H9 (cell line): Measurements from ENCODE around the gene ANKRD11. TPM values are rescaled to one million over a fixed set of nuclear protein-coding genes. Genes with fewer than 3 reads are reported as not detected.

Experiments
- DNase-seq: peaks from one replicate; pipeline ENCODE4 v3.0.0-alpha.2; 2017
- H2AFZ ChIP-seq: one replicate; pipeline ENCODE4 v1.6.1; 2013; ENCODE audit warnings: mild to moderate bottlenecking, low read length, control low read depth, moderate library complexity
- H2AK5ac ChIP-seq: 2 replicates; pipeline ENCODE4 v1.6.1; 2013; ENCODE audit warnings: low read length, control low read depth, mixed read lengths; ENCODE audit not compliant: insufficient read length
- H2BK120ac ChIP-seq: one replicate; pipeline ENCODE4 v1.6.1; 2013; ENCODE audit warnings: low read depth, mild to moderate bottlenecking, low read length, control low read depth, inconsistent platforms; ENCODE audit not compliant: poor library complexity, severe bottlenecking
- H2BK12ac ChIP-seq: 2 replicates; pipeline ENCODE4 v1.6.1; 2013; ENCODE audit warnings: low read length, control low read depth, mixed read lengths, low read depth; ENCODE audit not compliant: insufficient read length
- H2BK15ac ChIP-seq: 2 replicates; pipeline ENCODE4 v1.6.1; 2013; ENCODE audit warnings: low read depth, low read length, control low read depth
- H2BK20ac ChIP-seq: one replicate; pipeline ENCODE4 v1.6.1; 2013; ENCODE audit warnings: low read depth, mild to moderate bottlenecking, low read length, control low read depth, inconsistent platforms; ENCODE audit not compliant: poor library complexity, severe bottlenecking
- H2BK5ac ChIP-seq: 2 replicates; pipeline ENCODE4 v1.6.1; 2013; ENCODE audit warnings: low read length, control low read depth, mixed read lengths; ENCODE audit not compliant: insufficient read length
- H3K14ac ChIP-seq: 2 replicates; pipeline ENCODE4 v1.6.1; 2013; ENCODE audit warnings: low read length, control low read depth; ENCODE audit not compliant: insufficient read depth
- H3K18ac ChIP-seq: 2 replicates; pipeline ENCODE4 v1.6.1; 2013; ENCODE audit warnings: low read depth, mild to moderate bottlenecking, mixed read lengths, low read length, control low read depth; ENCODE audit not compliant: insufficient read length
- H3K23ac ChIP-seq: 2 replicates; pipeline ENCODE4 v1.6.1; 2013; ENCODE audit warnings: low read length, control low read depth, mixed read lengths, low read depth; ENCODE audit not compliant: insufficient read length
- H3K23me2 ChIP-seq: 2 replicates; pipeline ENCODE4 v1.6.1; 2013; ENCODE audit warnings: low read depth, mild to moderate bottlenecking, mixed read lengths, low read length, control low read depth; ENCODE audit not compliant: insufficient read length, poor library complexity, severe bottlenecking
- H3K27ac ChIP-seq: 2 replicates; pipeline ENCODE4 v1.5.1; 2013; ENCODE audit warnings: low read length, control low read depth, mixed read lengths, low read depth; ENCODE audit not compliant: insufficient read length
- H3K27me3 ChIP-seq: 2 replicates; pipeline ENCODE4 v1.6.1; 2013; ENCODE audit warnings: low read length, control low read depth, inconsistent platforms; ENCODE audit not compliant: insufficient read depth
- H3K4ac ChIP-seq: 2 replicates; pipeline ENCODE4 v1.6.1; 2013; ENCODE audit warnings: low read depth, mild to moderate bottlenecking, control low read depth, inconsistent platforms, low read length, moderate library complexity
- H3K4me1 ChIP-seq: 2 replicates; pipeline ENCODE4 v1.6.1; 2013; ENCODE audit warnings: low read length, control low read depth, inconsistent platforms; ENCODE audit not compliant: insufficient read depth
- H3K4me2 ChIP-seq: 2 replicates; pipeline ENCODE4 v1.6.1; 2013; ENCODE audit warnings: low read length, control low read depth, mixed read lengths; ENCODE audit not compliant: insufficient read length, insufficient read depth
- H3K56ac ChIP-seq: 2 replicates; pipeline ENCODE4 v1.6.1; 2013; ENCODE audit warnings: low read depth, mild to moderate bottlenecking, mixed read lengths, low read length, control low read depth; ENCODE audit not compliant: insufficient read length
- H3K79me1 ChIP-seq: 2 replicates; pipeline ENCODE4 v1.6.1; 2013; ENCODE audit warnings: low read depth, mild to moderate bottlenecking, moderate library complexity, low read length, control low read depth, inconsistent platforms; ENCODE audit not compliant: insufficient read depth, poor library complexity, severe bottlenecking
- H3K79me2 ChIP-seq: 2 replicates; pipeline ENCODE4 v1.6.1; 2013; ENCODE audit warnings: low read length, control low read depth, inconsistent platforms; ENCODE audit not compliant: insufficient read depth
- H3K9ac ChIP-seq: 2 replicates; pipeline ENCODE4 v1.6.1; 2013; ENCODE audit warnings: low read length, control low read depth, mixed read lengths; ENCODE audit not compliant: insufficient read length; ENCODE audit errors: extremely low read depth
- H3K9me3 ChIP-seq: one replicate; pipeline ENCODE4 v1.6.1; 2013; ENCODE audit warnings: low read depth, low read length, inconsistent platforms; ENCODE audit not compliant: control insufficient read depth
- H3T11ph ChIP-seq: one replicate; pipeline ENCODE4 v1.6.1; 2013; ENCODE audit warnings: mild to moderate bottlenecking, low read length, control low read depth, inconsistent platforms
- H4K20me1 ChIP-seq: one replicate; pipeline ENCODE4 v1.6.1; 2013; ENCODE audit not compliant: control insufficient read depth, insufficient read length, insufficient read depth
- H4K5ac ChIP-seq: 2 replicates; pipeline ENCODE4 v1.6.1; 2013; ENCODE audit warnings: low read depth, mild to moderate bottlenecking, mixed read lengths, low read length, control low read depth; ENCODE audit not compliant: insufficient read length
- H4K8ac ChIP-seq: replicated peaks from 2 replicates; pipeline ENCODE4 v1.6.1; 2013; ENCODE audit warnings: low read length, control low read depth, mixed read lengths, low read depth; ENCODE audit not compliant: insufficient read length
- H4K91ac ChIP-seq: 2 replicates; pipeline ENCODE4 v1.6.1; 2013; ENCODE audit warnings: low read depth, mild to moderate bottlenecking, moderate library complexity, mixed read lengths, low read length, control low read depth; ENCODE audit not compliant: insufficient read length
- H3K27ac Mint-ChIP-seq, 3 experiments: 2 replicates in 2 of 3; 3 replicates in 1 of 3; pipeline ENCODE4 v1.8.0; 2020 to 2021; ENCODE audit warnings: mixed read lengths in 3 of 3, mild to moderate bottlenecking in 1 of 3, moderate library complexity in 1 of 3
- H3K27me3 Mint-ChIP-seq: 2 replicates; pipeline ENCODE4 v1.8.0; 2021; ENCODE audit warnings: low read depth, mild to moderate bottlenecking, moderate library complexity, mixed read lengths
- H3K36me3 Mint-ChIP-seq, 3 experiments: 2 replicates in 2 of 3; 3 replicates in 1 of 3; pipeline ENCODE4 v1.8.0; 2020 to 2021; ENCODE audit warnings: low read depth in 3 of 3, mixed read lengths in 3 of 3; ENCODE audit not compliant: insufficient read depth in 1 of 3
- H3K4me1 Mint-ChIP-seq, 2 experiments: 2 replicates each; pipeline ENCODE4 v1.8.0; 2020; ENCODE audit warnings: mixed read lengths in 2 of 2
- H3K4me3 Mint-ChIP-seq, 2 experiments: 2 replicates in 1 of 2; 3 replicates in 1 of 2; pipeline ENCODE4 v1.8.0; 2020 to 2021; ENCODE audit warnings: mild to moderate bottlenecking in 2 of 2, mixed read lengths in 2 of 2, moderate library complexity in 1 of 2
- H3K9me3 Mint-ChIP-seq, 2 experiments: 2 replicates in 1 of 2; 3 replicates in 1 of 2; pipeline ENCODE4 v1.8.0; 2020; ENCODE audit warnings: mild to moderate bottlenecking in 2 of 2, mixed read lengths in 2 of 2, moderate library complexity in 1 of 2
- WGBS: extraction: QIAGEN DNeasy Blood & Tissue Kit; methylation state at CpG from one replicate; pipeline ENCODE4 v1.1.7; 2013; ENCODE audit warnings: missing lambda C conversion rate, low lambda C conversion rate, mixed read lengths; ENCODE audit not compliant: insufficient read length; ENCODE audit errors: extremely low coverage; 5-methylcytosine and 5-hydroxymethylcytosine counted together
- total RNA-seq: library from RNA; stranded (reverse); gene quantifications from 2 replicates; pipeline ENCODE4 v1.2.1, GENCODE V29; 2021
- TF ChIP-seq, protein P1 (sequence below): fragments of 200-600 bp; sonication (generic); conservative IDR thresholded peaks from 3 replicates; pipeline ENCODE4 v1.8.0; 2021; ENCODE audit warnings: antibody characterized with exemption, mild to moderate bottlenecking

ANKRD11 gene
- total RNA-seq, 1 experiment from 2014 or later: 181 TPM

DNA sequence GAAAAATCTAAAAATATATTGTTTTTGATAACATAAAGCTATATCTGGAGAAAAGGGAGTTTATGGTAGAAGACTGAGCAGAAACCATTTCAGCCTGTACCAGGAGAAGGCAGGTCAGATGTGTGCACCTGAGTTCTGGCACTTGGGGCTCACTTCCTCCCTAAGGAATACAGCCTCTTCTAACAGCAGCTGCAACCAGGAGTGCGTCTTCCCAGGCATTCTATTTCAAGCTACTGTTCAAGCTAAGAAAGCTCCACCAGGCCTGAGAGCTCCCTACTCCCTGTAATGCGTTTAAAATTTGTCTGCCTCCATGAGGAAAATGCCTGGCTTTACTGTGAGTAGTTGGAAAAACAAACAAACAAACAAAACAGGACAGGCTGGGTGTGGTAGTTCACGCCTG lies 176.8 kb downstream of the ANKRD11 start:
- no peaks in the 10 kb centered on the region for H4K20me1 ChIP-seq
- WGBS: no CpG with 5 or more reads among the region's 3 CpGs

More for the DNA sequence above, 176.8 kb downstream of the ANKRD11 start:
- no peak overlapping the region for H3K4me3 Mint-ChIP-seq
- Histone ChIP-seq H3T11ph (no peak overlapping the region), H3K79me2 (peaks cover 62% of the 10 kb centered on the region; the same call in 1 of the 2 replicates), H3K4ac (no peak overlapping the region), H3K23ac (no peak overlapping the region), H3K4me2 (no peak overlapping the region), H2BK120ac (no peak overlapping the region), H3K79me1 (peaks cover 7% of the 10 kb centered on the region), H3K27me3 (no peaks in the 10 kb centered on the region), H4K8ac (no peak overlapping the region), H2AFZ (no peak overlapping the region), H2BK15ac (no peak overlapping the region), H2BK5ac (no peak overlapping the region), H3K18ac (no peak overlapping the region), H2AK5ac (no peak overlapping the region), H3K4me1 (peaks cover 4% of the 10 kb centered on the region; the same call in 1 of the 2 replicates), H3K56ac (no peak overlapping the region), H4K91ac (no peak overlapping the region), H3K9me3 (no peaks in the 10 kb centered on the region), H3K23me2 (no peaks in the 10 kb centered on the region), H4K5ac (no peak overlapping the region), H3K9ac (no peak overlapping the region), H3K14ac (no peak overlapping the region), H3K27ac (no peak overlapping the region), H2BK12ac (no peak overlapping the region), H2BK20ac (no peak overlapping the region)
- DNase-seq: no peak
- H3K27me3 Mint-ChIP-seq: no peaks in the 10 kb centered on the region; the same call in 1 of the 2 replicates
- no peaks in the 10 kb centered on the region for H3K9me3 Mint-ChIP-seq
- TF ChIP-seq, protein P1, sequence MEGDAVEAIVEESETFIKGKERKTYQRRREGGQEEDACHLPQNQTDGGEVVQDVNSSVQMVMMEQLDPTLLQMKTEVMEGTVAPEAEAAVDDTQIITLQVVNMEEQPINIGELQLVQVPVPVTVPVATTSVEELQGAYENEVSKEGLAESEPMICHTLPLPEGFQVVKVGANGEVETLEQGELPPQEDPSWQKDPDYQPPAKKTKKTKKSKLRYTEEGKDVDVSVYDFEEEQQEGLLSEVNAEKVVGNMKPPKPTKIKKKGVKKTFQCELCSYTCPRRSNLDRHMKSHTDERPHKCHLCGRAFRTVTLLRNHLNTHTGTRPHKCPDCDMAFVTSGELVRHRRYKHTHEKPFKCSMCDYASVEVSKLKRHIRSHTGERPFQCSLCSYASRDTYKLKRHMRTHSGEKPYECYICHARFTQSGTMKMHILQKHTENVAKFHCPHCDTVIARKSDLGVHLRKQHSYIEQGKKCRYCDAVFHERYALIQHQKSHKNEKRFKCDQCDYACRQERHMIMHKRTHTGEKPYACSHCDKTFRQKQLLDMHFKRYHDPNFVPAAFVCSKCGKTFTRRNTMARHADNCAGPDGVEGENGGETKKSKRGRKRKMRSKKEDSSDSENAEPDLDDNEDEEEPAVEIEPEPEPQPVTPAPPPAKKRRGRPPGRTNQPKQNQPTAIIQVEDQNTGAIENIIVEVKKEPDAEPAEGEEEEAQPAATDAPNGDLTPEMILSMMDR: no peak
- peaks cover 34 to 49% of the 10 kb centered on the region in 2 experiments for H3K4me1 Mint-ChIP-seq
- peak overlapping the region; percentile 32 to 90 (median 55); a peak in 2 of 7 replicates for H3K27ac Mint-ChIP-seq
- peaks cover 8 to 45% (median 36%) of the 10 kb centered on the region in 3 experiments; a peak in 6 of 7 replicates for H3K36me3 Mint-ChIP-seq
